GM23248 (cell line): ENCODE measurements around the gene PRSS50.

Experiments
- EZH2 ChIP-seq: fragments of 200-600 bp; sonication (generic); IDR thresholded peaks from 2 replicates; pipeline ENCODE4 v1.6.1; 2018; ENCODE audit warnings: antibody characterized with exemption, mild to moderate bottlenecking; ENCODE audit not compliant: insufficient read depth, poor library complexity, severe bottlenecking
- EZH2phosphoT487 ChIP-seq: fragments of 200-600 bp; sonication (generic); IDR thresholded peaks from 2 replicates; pipeline ENCODE4 v1.6.1; 2018; ENCODE audit warnings: antibody characterized with exemption, moderate library complexity, mild to moderate bottlenecking, low read depth; ENCODE audit not compliant: insufficient read depth

- TF ChIP-seq EZH2phosphoT487 (no peak), EZH2 (no peak)
Observed at GRCh38 chr3:46708401-46709156, 9.1 kb downstream of the PRSS50 start.
